GM23338 (cell line): Measurements from ENCODE around the gene TNRC18.

Experiments used
- CREB1 ChIP-seq: fragments of 250-450 bp; sonication (Bioruptor Pico); IDR thresholded peaks from 2 replicates; pipeline ENCODE4 v1.5.0; 2020; ENCODE audit warnings: low read depth, mild to moderate bottlenecking, moderate library complexity
- CTCF ChIP-seq, 2 experiments: fragments of 200-600 bp in 1 of 2; sonication (generic) in 1 of 2; conservative IDR thresholded peaks; 2 replicates each; pipeline versions ENCODE4 v1.5.1 to v1.6.1; 2016 to 2017; ENCODE audit warnings: antibody characterized with exemption in 2 of 2, low read depth in 2 of 2, mild to moderate bottlenecking in 2 of 2, moderate library complexity in 1 of 2
- EZH2 ChIP-seq: fragments of 200-600 bp; sonication (generic); IDR thresholded peaks from one replicate; pipeline ENCODE4 v1.8.0; 2017; ENCODE audit warnings: antibody characterized with exemption, mild to moderate bottlenecking, low read depth; ENCODE audit not compliant: unreplicated experiment
- EZH2phosphoT487 ChIP-seq: fragments of 200-600 bp; sonication (generic); IDR thresholded peaks from one replicate; pipeline ENCODE4 v1.8.1; 2018; ENCODE audit warnings: antibody characterized with exemption; ENCODE audit not compliant: unreplicated experiment
- NANOG ChIP-seq: IDR thresholded peaks from 2 replicates; pipeline ENCODE4 v1.6.1; 2016; ENCODE audit warnings: antibody characterized with exemption, borderline replicate concordance
- POLR2AphosphoS5 ChIP-seq: IDR thresholded peaks from 2 replicates; pipeline ENCODE4 v1.6.1; 2016; ENCODE audit warnings: antibody characterized with exemption, low read depth
- REST ChIP-seq: IDR thresholded peaks from one replicate; pipeline ENCODE4 v1.6.1; 2018; ENCODE audit warnings: antibody characterized with exemption; ENCODE audit not compliant: unreplicated experiment
- STAT1 ChIP-seq: IDR thresholded peaks from one replicate; pipeline ENCODE4 v1.6.1; 2016; ENCODE audit warnings: antibody characterized with exemption; ENCODE audit not compliant: unreplicated experiment
- ZNF114 ChIP-seq: fragments of 250-450 bp; sonication (Bioruptor Pico); IDR thresholded peaks from 2 replicates; pipeline ENCODE4 v1.5.0; 2020; ENCODE audit warnings: mild to moderate bottlenecking, moderate library complexity
- ZNF331 ChIP-seq: fragments of 250-450 bp; sonication (Bioruptor Pico); IDR thresholded peaks from 2 replicates; pipeline ENCODE4 v1.5.0; 2020; ENCODE audit warnings: low read depth, mild to moderate bottlenecking, moderate library complexity
- ZNF462 ChIP-seq: fragments of 250-450 bp; sonication (Bioruptor Pico); IDR thresholded peaks from 2 replicates; pipeline ENCODE4 v1.5.0; 2020; ENCODE audit warnings: mild to moderate bottlenecking, moderate library complexity

- TF ChIP-seq CTCF (conservative IDR thresholded peaks at IDR 0.05; ENCODE audit: low read depth in 2 of 2) (no peak), CREB1 (CRISPR knock-in tag) (no peak), REST (no peak), POLR2AphosphoS5 (no peak), EZH2 (no peak), ZNF462 (no peak), EZH2phosphoT487 (no peak), STAT1 (no peak), NANOG (no peak), ZNF114 (CRISPR knock-in tag) (no peak), ZNF331 (CRISPR knock-in tag) (no peak)
Observed at GRCh38 chr7:5278766-5279165, 144.9 kb downstream of the TNRC18 start.
